Measurements from ENCODE around the gene JPH4. TPM values are rescaled to one million over a fixed set of nuclear protein-coding genes. Genes with fewer than 3 reads are reported as not detected.
"Not testable (repeated sequence)": the region's sequence is repeated elsewhere in the genome, so short reads cannot be mapped to it uniquely, and the experiment has no call there.

Gene JPH4
- total and polyA plus RNA-seq, 7 experiments from 2014 or later = 0.13 to 1.2 (median 0.16) TPM; not detected in 4

DNA sequence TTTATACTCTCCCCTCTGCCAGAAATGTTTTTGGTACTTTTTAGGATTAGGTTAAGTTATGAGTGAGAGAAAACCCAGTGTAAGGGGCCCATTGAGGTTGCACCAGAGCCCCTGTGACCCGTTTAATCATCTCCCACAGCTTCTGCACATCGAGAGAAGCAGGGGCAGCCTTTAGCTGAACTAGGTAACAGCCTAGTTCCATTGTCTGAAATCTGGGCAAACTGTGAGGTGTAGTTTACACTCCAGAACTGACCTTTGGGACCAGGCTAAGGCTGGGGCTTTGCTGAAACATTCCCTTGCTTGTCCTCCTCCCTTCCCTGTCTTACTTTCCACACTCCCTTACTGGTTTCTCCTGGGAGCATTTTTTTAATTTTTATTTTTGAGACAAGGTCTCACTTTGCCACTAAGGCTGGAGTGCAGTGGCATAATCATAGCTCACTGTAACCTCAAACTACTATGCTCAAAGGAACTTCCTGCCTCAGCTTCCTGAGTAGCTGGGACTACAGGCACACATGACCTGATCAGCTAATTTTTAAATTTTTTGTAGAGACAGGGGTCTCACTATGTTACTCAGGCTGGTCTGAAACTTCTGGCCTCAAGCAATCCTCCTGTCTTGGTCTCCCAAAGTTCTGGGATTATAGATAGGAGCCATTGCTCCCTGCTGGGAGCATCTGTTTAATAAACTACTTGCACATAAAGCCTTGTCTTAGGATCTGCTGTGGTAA, 31.7 kb upstream of the JPH4 start:
- Histone ChIP-seq H3K9me3 (ENCODE audit: control insufficient read depth in 2 of 3, low read length in 3 of 3) (no peaks in the 10 kb centered on the region), H3K36me3 (ENCODE audit: control insufficient read depth in 2 of 3, insufficient read depth in 3 of 3, low read length in 3 of 3) (no peaks in the 10 kb centered on the region), H3K27me3 (ENCODE audit: control insufficient read depth in 2 of 2, insufficient read depth in 2 of 2, low read length in 2 of 2) (no peaks in the 10 kb centered on the region), H3K4me1 (ENCODE audit: control insufficient read depth in 2 of 2, insufficient read depth in 2 of 2, low read length in 2 of 2) (peaks cover 20 to 31% of the 10 kb centered on the region in 2 donors), H3K4me3 (ENCODE audit: low read length) (peak overlapping the region; percentile 14), H3K27ac (ENCODE audit: low read depth, low read length) (peak overlapping the region; percentile 57)
- Mint-ChIP-seq H3K4me1 (peaks cover 21 to 46% (median 41%) of the 10 kb centered on the region in 7 donors), H3K36me3 (peaks cover 5 to 21% (median 8%) of the 10 kb centered on the region in 5 donors), H3K27ac (peak overlapping the region; percentile 85 to 98 (median 95)), H3K27me3 (peaks cover 0 to 4% (median 0%) of the 10 kb centered on the region in 5 donors), H3K9me3 (peaks cover 0 to 7% (median 6%) of the 10 kb centered on the region in 11 donors), H3K4me3 (peak overlapping the region; percentile 65 to 92 (median 82))
- DNase-seq = peak in 6 of 9 donors; percentile 11 to 53 (median 44)
- CTCF ChIA-PET = interaction anchor here (0.6 to 5.4 kb wide), 8 partner anchors 11 to 343 kb away, joined by 3 to 41 read pairs (median 3); partner anchors contain the start of genes DHRS2 and DHRS4
- POLR2A ChIA-PET = interaction anchor here (0.6 to 1.5 kb wide), 4 partner anchors 21 to 609 kb away, joined by 3 to 4 read pairs (median 3); partner anchors contain the start of gene AP1G2
- ATAC-seq = peak; percentile 78
- intact Hi-C loops (cut with micrococcal nuclease) = no loop called here

DNA sequence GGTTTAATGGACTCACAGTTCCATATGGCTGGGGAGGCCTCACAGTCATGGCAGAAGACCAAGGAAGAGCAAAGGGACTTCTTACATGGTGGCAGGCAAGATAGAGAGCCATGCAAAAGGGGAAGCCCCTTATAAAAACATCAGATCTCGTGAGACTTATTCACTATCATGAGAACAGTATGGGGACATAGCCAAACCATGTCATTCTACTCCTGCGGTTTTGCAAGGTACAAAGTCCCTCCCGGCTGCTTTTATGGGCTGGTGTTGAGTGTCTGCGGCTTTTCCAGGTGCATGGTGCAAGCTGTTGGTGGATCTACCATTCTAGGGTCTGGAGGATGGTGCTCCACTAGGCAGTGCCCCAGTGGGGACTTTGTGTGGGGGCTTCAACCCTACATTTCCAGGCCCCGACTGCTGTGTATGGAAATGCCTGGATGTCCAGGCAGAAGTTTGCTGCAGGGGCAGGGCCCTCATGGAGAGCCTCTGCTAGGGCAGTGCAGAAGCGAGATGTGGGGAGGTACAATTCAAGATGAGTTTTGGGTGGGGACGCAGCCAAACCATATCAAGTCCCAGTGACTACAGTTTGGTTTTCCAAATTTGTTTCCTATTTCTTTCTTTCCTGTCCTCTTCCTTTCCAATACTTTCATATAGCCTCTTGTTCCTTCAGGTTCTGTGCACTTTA, 31.0 kb upstream of the JPH4 start:
- H3K4me3 ChIP-seq (ENCODE audit: low read length) = peak overlapping the region; percentile 14
- intact Hi-C loops (cut with micrococcal nuclease); H3K27me3 Mint-ChIP-seq; H3K9me3 ChIP-seq (ENCODE audit: control insufficient read depth in 2 of 3, low read length in 3 of 3); DNase-seq; H3K9me3 Mint-ChIP-seq; ATAC-seq; H3K36me3 ChIP-seq (ENCODE audit: control insufficient read depth in 2 of 3, insufficient read depth in 3 of 3, low read length in 3 of 3); H3K27me3 ChIP-seq (ENCODE audit: control insufficient read depth in 2 of 2, insufficient read depth in 2 of 2, low read length in 2 of 2): not testable (repeated sequence)
- H3K4me1 ChIP-seq (ENCODE audit: control insufficient read depth in 2 of 2, insufficient read depth in 2 of 2, low read length in 2 of 2) = peaks cover 20 to 31% of the 10 kb centered on the region in 2 donors
- H3K27ac ChIP-seq (ENCODE audit: low read depth, low read length) = peak overlapping the region; percentile 57
- peak overlapping the region in 9 of 10 donors; percentile 53 to 92 (median 78) for H3K4me3 Mint-ChIP-seq
- ChIA-PET POLR2A (interaction anchor here (0.6 to 1.5 kb wide), 2 partner anchors 42 to 608 kb away, joined by 3 to 4 read pairs; partner anchors contain the start of gene AP1G2), CTCF (interaction anchor here (0.6 to 5.4 kb wide), 3 partner anchors 11 to 30 kb away, joined by 3 to 41 read pairs (median 4); partner anchors contain the start of gene DHRS2)
- peak overlapping the region; percentile 85 to 98 (median 95) for H3K27ac Mint-ChIP-seq
- peaks cover 5 to 21% (median 8%) of the 10 kb centered on the region in 5 donors for H3K36me3 Mint-ChIP-seq
- peaks cover 21 to 46% (median 41%) of the 10 kb centered on the region in 7 donors for H3K4me1 Mint-ChIP-seq

DNA sequence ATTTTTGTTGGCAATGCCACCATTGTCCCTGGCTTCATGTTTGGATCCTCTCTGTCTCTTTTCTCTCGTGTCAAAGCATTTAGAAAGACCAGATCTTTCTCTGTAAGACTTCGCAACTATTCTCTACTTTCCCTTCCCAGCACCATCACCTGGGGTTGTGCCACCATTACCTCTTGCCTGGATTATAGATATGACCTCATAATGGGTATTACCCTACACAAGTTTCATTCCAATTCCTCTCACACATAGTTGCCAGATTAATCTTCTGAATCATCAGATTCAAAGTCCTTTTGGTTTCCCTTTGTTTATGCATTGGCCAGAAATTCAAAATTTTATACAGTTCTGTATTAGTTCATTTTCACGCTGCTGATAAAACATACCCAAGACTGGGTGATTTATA, 30.4 kb upstream of the JPH4 start:
- Histone ChIP-seq H3K4me1 (ENCODE audit: control insufficient read depth in 2 of 2, insufficient read depth in 2 of 2, low read length in 2 of 2) (peaks cover 20 to 31% of the 10 kb centered on the region in 2 donors), H3K27me3 (ENCODE audit: control insufficient read depth in 2 of 2, insufficient read depth in 2 of 2, low read length in 2 of 2) (no peaks in the 10 kb centered on the region), H3K9me3 (ENCODE audit: control insufficient read depth in 2 of 3, low read length in 3 of 3) (no peaks in the 10 kb centered on the region), H3K27ac (ENCODE audit: low read depth, low read length) (no peak overlapping the region), H3K36me3 (ENCODE audit: control insufficient read depth in 2 of 3, insufficient read depth in 3 of 3, low read length in 3 of 3) (no peaks in the 10 kb centered on the region), H3K4me3 (ENCODE audit: low read length) (no peak overlapping the region)
- ATAC-seq (no peak), DNase-seq (no peak)
- CTCF ChIA-PET = interaction anchor here (1.2 kb wide), 1 partner anchor 22 kb away, joined by 4 read pairs; no protein-coding TSS in a partner anchor
- Mint-ChIP-seq H3K27ac (peak overlapping the region; percentile 39 to 98 (median 92)), H3K4me3 (peak overlapping the region in 5 of 10 donors; percentile 26 to 92 (median 52)), H3K27me3 (peaks cover 0 to 4% (median 0%) of the 10 kb centered on the region in 5 donors), H3K4me1 (peaks cover 21 to 46% (median 41%) of the 10 kb centered on the region in 7 donors), H3K9me3 (peaks cover 0 to 7% (median 6%) of the 10 kb centered on the region in 11 donors), H3K36me3 (peaks cover 5 to 21% (median 8%) of the 10 kb centered on the region in 5 donors)
- POLR2A ChIA-PET = interaction anchor here (1.0 kb wide), 1 partner anchor 20 kb away, joined by 4 read pairs; no protein-coding TSS in a partner anchor
- intact Hi-C loops (cut with micrococcal nuclease) = no loop called here

DNA sequence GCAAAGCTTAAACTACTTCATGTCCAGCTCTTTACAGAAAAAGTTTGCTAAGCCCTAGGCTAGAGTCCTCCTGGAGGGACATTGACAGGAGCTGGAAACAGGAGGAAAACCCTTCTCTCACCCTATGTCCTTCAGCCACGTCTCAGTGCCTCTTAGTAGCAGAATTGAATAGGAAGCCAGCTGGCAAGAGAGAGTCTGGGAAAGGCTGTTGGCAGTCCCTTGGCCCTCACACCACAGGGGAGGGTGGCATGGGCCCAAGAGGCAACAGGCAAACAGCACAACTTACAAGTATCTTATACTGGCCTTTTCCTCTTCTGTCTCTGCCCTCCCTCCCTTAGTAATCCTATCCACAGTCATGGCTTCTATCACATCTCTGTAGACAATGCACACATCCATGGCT, 29.9 kb upstream of the JPH4 start:
- H3K4me1 Mint-ChIP-seq = peaks cover 21 to 46% (median 41%) of the 10 kb centered on the region in 7 donors
- H3K27me3 ChIP-seq (ENCODE audit: control insufficient read depth in 2 of 2, insufficient read depth in 2 of 2, low read length in 2 of 2) = no peaks in the 10 kb centered on the region
- H3K9me3 Mint-ChIP-seq = peaks cover 0 to 7% (median 6%) of the 10 kb centered on the region in 11 donors
- CTCF ChIA-PET = interaction anchor here (0.6 to 1.2 kb wide), 2 partner anchors 22 to 135 kb away, joined by 4 read pairs; no protein-coding TSS in a partner anchor
- H3K27me3 Mint-ChIP-seq = peaks cover 0 to 4% (median 0%) of the 10 kb centered on the region in 5 donors
- peaks cover 20 to 31% of the 10 kb centered on the region in 2 donors for H3K4me1 ChIP-seq (ENCODE audit: control insufficient read depth in 2 of 2, insufficient read depth in 2 of 2, low read length in 2 of 2)
- DNase-seq (no peak), ATAC-seq (no peak)
- H3K27ac ChIP-seq (ENCODE audit: low read depth, low read length) = no peak overlapping the region
- no peak overlapping the region for H3K4me3 ChIP-seq (ENCODE audit: low read length)
- H3K27ac Mint-ChIP-seq = peak overlapping the region in 8 of 9 donors; percentile 81 to 98 (median 94)
- H3K36me3 Mint-ChIP-seq = peaks cover 5 to 21% (median 8%) of the 10 kb centered on the region in 5 donors
- intact Hi-C loops (cut with micrococcal nuclease) = no loop called here
- peak overlapping the region in 2 of 10 donors; percentile 33 to 92 for H3K4me3 Mint-ChIP-seq
- no peaks in the 10 kb centered on the region for H3K9me3 ChIP-seq (ENCODE audit: control insufficient read depth in 2 of 3, low read length in 3 of 3)
- POLR2A ChIA-PET = interaction anchor here (1.0 kb wide), 1 partner anchor 20 kb away, joined by 4 read pairs; no protein-coding TSS in a partner anchor
- no peaks in the 10 kb centered on the region for H3K36me3 ChIP-seq (ENCODE audit: control insufficient read depth in 2 of 3, insufficient read depth in 3 of 3, low read length in 3 of 3)

DNA sequence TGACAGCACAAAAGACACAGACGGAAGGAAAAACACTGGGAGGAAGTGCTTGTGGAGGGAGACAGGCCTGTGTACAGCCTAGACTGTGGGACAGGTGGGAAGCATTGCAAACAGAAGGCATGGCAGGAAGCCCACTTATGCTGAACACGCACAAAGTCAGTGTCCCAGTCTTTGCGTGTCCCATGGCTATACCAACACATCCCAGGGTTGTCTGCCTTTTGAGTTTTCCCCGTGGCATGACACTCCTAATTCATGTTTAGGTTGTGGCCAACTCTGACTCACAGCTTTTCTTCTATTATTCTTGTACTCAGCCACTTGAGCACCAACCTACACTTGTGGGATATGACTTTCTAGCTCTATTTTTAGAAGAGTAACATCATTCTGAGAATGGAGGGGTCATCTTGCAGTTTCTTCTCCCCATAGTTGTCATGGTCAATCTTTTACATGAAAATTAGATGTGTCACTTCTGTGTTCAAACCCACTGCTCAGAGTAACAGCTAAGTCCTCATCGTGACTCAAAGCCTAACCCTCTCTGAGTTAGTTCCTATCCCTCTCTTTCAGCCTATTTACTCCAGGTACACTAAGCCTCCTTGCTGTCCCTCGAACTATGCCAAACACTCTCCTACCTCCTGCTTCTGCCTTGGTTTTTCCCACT, 27.5 kb upstream of the JPH4 start:
- H3K4me3 ChIP-seq (ENCODE audit: low read length) = no peak overlapping the region
- H3K27me3 Mint-ChIP-seq = peaks cover 0 to 4% (median 0%) of the 10 kb centered on the region in 5 donors
- no peak for DNase-seq
- H3K9me3 ChIP-seq (ENCODE audit: control insufficient read depth in 2 of 3, low read length in 3 of 3) = no peaks in the 10 kb centered on the region
- H3K4me3 Mint-ChIP-seq = peak overlapping the region in 1 of 10 donors; percentile 12
- H3K36me3 Mint-ChIP-seq = peaks cover 5 to 15% (median 8%) of the 10 kb centered on the region in 5 donors
- CTCF ChIA-PET = interaction anchor here (0.6 to 1.6 kb wide), 4 partner anchors 10 to 83 kb away, joined by 3 to 6 read pairs (median 4); no protein-coding TSS in a partner anchor
- no peaks in the 10 kb centered on the region for H3K27me3 ChIP-seq (ENCODE audit: control insufficient read depth in 2 of 2, insufficient read depth in 2 of 2, low read length in 2 of 2)
- H3K27ac Mint-ChIP-seq = peak overlapping the region in 4 of 9 donors; percentile 27 to 45 (median 37)
- POLR2A ChIA-PET = interaction anchor here (0.7 kb wide), 1 partner anchor 637 kb away, joined by 3 read pairs; no protein-coding TSS in a partner anchor
- no peak overlapping the region for H3K27ac ChIP-seq (ENCODE audit: low read depth, low read length)
- peaks cover 0 to 7% (median 6%) of the 10 kb centered on the region in 11 donors for H3K9me3 Mint-ChIP-seq
- H3K4me1 Mint-ChIP-seq = peaks cover 19 to 33% (median 30%) of the 10 kb centered on the region in 7 donors
- no peaks in the 10 kb centered on the region for H3K36me3 ChIP-seq (ENCODE audit: control insufficient read depth in 2 of 3, insufficient read depth in 3 of 3, low read length in 3 of 3)
- intact Hi-C loops (cut with micrococcal nuclease) = no loop called here
- ATAC-seq = no peak
- H3K4me1 ChIP-seq (ENCODE audit: control insufficient read depth in 2 of 2, insufficient read depth in 2 of 2, low read length in 2 of 2) = peaks cover 16 to 23% of the 10 kb centered on the region in 2 donors
